ENCODE results near the gene SLFN12L. TPM values are rescaled to one million over a fixed set of nuclear protein-coding genes. Genes with fewer than 3 reads are reported as not detected.
A peak's percentile ranks its signal among the peaks of the same experiment; 100 is the strongest.
"Not testable (repeated sequence)": the region's sequence is repeated elsewhere in the genome, so short reads cannot be mapped to it uniquely, and the experiment has no call there.

The SLFN12L gene
- polyA plus RNA-seq, result 1.9 TPM

DNA sequence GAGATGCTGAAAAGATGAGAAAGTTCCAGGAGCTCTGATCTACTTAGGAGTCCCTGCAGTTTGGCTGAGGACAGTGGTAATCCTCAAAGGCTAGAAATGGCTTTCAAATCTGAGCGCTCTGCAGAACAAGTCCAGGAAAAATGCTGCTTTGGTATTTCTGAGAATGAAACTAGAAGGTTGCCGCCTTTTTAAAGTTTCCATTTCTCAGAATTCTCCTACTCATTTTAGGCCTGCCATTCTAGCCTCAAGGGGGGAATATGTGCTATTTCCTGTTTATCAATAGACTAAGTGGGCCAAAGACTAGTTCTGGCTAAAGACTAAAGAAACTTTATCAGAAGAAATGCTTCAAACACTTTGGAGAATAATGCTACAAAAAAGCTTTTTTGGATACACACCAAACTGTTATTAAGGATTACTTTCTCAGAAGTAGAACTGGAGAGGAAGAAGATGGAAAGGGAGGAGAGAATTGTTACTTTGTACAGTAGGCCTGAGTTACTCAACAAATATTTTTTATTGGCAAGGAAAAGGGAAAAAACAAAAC, at the start of gene SLFN12L:
TSS of gene SLFN12L (minus strand) at position 78 of the 541 bp plus-strand sequence. CDS start 15,314 bp downstream, outside the sequence.
- Mint-ChIP-seq H3K27ac (peak within 1 kb of the TSS; percentile 65 to 84 (median 75)), H3K36me3 (peaks cover 3% of the 10 kb centered on the region), H3K4me1 (peaks cover 33 to 47% (median 35%) of the 10 kb centered on the region in 3 donors), H3K4me3 (peak within 1 kb of the TSS; percentile 54 to 91 (median 83)), H3K9me3 (no peaks in the 10 kb centered on the region), H3K27me3 (no peaks in the 10 kb centered on the region)

DNA sequence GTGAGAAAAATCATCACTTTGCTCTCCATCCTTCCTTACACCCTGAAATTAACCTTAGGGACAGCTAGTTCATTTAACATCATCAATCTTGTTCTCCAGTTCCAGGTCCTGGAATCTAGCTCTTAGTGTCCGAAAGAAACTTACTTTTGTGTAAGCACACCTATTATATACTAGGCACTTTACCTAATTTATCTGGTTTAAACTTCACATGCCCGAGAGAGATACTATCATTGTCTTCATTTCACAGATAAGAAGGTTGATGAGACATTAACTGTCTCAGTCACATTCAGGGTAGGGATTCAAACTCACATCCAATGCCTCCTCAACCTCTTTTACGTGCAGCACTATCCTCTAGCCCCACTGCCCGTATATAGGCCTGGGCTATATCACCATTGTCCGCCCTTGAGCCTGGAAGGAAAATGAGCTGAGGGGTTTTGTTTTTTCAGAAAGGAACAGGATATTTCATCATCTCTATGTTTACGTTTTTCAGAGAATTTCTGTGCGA, 49.1 kb upstream of the SLFN12L start:
- H3K27me3 Mint-ChIP-seq, result peaks cover 2% of the 10 kb centered on the region
- peaks cover 15 to 29% (median 27%) of the 10 kb centered on the region in 3 donors for H3K4me1 Mint-ChIP-seq
- H3K27ac Mint-ChIP-seq, result peak overlapping the region; percentile 83 to 98 (median 98)
- peaks cover 6% of the 10 kb centered on the region for H3K36me3 Mint-ChIP-seq
- no peaks in the 10 kb centered on the region for H3K9me3 Mint-ChIP-seq
- peak overlapping the region; percentile 89 to 99 (median 98) for H3K4me3 Mint-ChIP-seq

- Mint-ChIP-seq H3K27ac (peak overlapping the region in 1 of 3 donors; percentile 15), H3K9me3 (no peaks in the 10 kb centered on the region), H3K36me3 (peaks cover 6% of the 10 kb centered on the region), H3K27me3 (peaks cover 2% of the 10 kb centered on the region), H3K4me3 (peak overlapping the region in 1 of 4 donors; percentile 7), H3K4me1 (peaks cover 13 to 25% (median 15%) of the 10 kb centered on the region in 3 donors)
These were observed 46.6 kb upstream of the SLFN12L start for GRCh38 chr17:35584061-35584460.

- Mint-ChIP-seq H3K9me3 (no peaks in the 10 kb centered on the region), H3K27ac (peak overlapping the region; percentile 98 to 99 (median 98)), H3K36me3 (peaks cover 5% of the 10 kb centered on the region), H3K4me1 (peaks cover 16 to 20% (median 19%) of the 10 kb centered on the region in 3 donors), H3K27me3 (peaks cover 2% of the 10 kb centered on the region), H3K4me3 (peak overlapping the region; percentile 93 to 100 (median 100))
These were observed 41.5 kb upstream of the SLFN12L start for GRCh38 chr17:35578929-35579432.

DNA sequence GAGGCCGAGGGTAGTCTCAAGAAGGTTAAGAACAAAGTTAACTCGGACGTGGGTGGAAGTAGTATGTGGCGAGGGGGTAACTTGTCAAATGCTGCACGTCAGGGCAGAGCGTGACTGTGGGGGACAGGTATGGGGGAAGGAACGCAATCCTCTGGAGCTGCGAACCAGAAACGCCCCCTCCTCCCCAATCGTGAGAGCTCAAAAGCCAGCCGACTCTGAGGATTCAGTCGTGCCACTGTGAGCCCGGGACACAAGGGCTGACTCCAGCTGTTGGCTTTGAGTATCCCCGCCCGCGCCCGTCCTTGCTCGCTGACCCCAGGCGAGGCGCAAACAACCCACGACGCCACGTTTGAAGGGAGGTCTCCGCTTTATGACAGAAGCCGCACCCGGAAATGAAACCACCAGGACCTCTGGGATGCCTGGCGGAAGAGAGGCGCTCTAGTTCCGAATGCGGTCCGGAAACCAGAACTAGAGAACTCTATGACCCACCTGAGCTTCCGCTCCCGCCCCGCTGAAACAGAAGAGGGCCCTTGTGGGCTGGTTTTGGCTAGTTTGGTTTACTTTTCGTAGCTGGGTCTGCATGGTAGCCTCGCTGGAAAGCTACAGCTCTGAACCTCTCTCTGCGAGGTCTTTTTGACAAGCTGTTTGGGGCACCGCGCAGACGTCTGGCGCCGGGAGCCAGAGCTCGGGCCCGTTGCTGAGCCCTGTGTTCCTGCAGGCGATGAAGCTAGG, 40.9 kb upstream of the SLFN12L start, which contains the start of gene PEX12:
TSS of gene PEX12 (minus strand) at position 375 of the 732 bp plus-strand sequence. CDS start 550 bp downstream, outside the sequence.
- Mint-ChIP-seq H3K27ac (peak within 1 kb of the TSS; percentile 98 to 99 (median 98)), H3K36me3 (peaks cover 5% of the 10 kb centered on the region), H3K9me3 (no peaks in the 10 kb centered on the region), H3K4me3 (peak within 1 kb of the TSS; percentile 93 to 100 (median 100)), H3K4me1 (peaks cover 16 to 20% (median 19%) of the 10 kb centered on the region in 3 donors), H3K27me3 (peaks cover under 1% of the 10 kb centered on the region)

DNA sequence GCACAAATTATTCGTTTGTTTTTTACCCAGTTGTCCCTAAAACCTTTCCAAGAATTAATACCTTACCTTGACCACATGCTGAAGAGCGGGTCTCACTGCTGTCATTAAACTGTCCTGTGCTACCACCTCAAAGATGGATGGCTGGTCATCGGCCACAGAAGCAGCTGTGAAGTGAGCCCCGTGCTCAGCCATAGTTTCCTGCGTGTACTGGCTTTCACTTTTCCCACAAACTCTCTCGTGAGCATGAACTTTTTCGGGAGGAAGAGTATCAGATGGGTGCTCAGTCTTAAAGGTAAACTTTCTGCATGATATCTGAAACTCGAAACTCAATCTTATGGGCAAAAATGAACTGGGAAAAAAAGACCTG, 40.3 kb upstream of the SLFN12L start:
- H3K27ac Mint-ChIP-seq, result peak overlapping the region; percentile 98 to 99 (median 98)
- no peaks in the 10 kb centered on the region for H3K9me3 Mint-ChIP-seq
- peak overlapping the region; percentile 93 to 100 (median 100) for H3K4me3 Mint-ChIP-seq
- peaks cover 16 to 20% (median 19%) of the 10 kb centered on the region in 3 donors for H3K4me1 Mint-ChIP-seq
- no peaks in the 10 kb centered on the region for H3K27me3 Mint-ChIP-seq
- peaks cover 4% of the 10 kb centered on the region for H3K36me3 Mint-ChIP-seq

DNA sequence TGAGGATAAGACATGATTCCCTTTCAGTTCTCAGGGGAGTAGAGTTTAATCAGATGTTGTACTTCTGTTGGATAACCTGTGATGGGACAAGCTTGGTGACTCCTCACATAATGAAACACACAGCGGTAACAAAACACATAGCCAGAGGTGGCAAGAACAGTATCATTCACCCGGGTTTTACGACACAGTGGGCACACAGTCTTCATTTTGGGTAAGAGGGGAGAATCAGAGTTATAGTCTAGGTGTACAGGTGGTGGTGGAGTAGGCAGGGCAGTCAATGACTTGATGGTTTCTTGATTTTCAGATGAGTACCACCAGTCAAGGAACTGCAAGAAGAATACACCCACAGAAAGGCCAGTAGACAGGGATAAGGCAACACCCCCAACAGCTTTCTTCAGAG, 38.3 kb upstream of the SLFN12L start:
- peaks cover 16 to 22% (median 20%) of the 10 kb centered on the region in 3 donors for H3K4me1 Mint-ChIP-seq
- H3K27me3 Mint-ChIP-seq, result no peaks in the 10 kb centered on the region
- peaks cover 3% of the 10 kb centered on the region for H3K36me3 Mint-ChIP-seq
- H3K4me3 Mint-ChIP-seq, result peak overlapping the region in 1 of 4 donors; percentile 100
- H3K27ac Mint-ChIP-seq, result peak overlapping the region in 1 of 3 donors; percentile 36
- H3K9me3 Mint-ChIP-seq, result no peaks in the 10 kb centered on the region

- Mint-ChIP-seq H3K27ac (peak overlapping the region in 1 of 3 donors; percentile 39), H3K36me3 (peaks cover 1% of the 10 kb centered on the region), H3K9me3 (no peaks in the 10 kb centered on the region), H3K4me3 (peak overlapping the region; percentile 27 to 74 (median 56)), H3K27me3 (no peaks in the 10 kb centered on the region), H3K4me1 (peaks cover 13 to 17% (median 15%) of the 10 kb centered on the region in 3 donors)
These were observed 31.9 kb upstream of the SLFN12L start for GRCh38 chr17:35569405-35569804.

DNA sequence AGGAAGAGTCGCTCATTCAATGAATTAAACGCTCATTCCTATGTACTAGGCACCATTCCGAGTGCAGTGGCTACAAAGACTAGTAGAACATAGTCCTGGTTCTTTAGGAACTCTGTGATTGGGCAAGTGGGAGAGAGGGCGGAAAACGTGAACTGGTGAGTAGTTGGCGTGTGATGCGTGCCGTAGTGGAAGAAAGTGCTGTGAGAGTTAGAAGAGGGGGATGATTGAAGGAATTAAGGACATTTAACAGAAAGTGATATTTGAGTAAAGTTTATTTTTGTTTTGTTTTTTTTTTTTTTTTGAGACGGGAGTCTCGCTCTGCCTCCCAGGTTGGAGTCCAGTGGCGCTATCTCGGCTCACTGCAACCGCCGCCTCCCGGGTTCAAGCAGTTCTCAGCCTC, 31.1 kb upstream of the SLFN12L start:
- Mint-ChIP-seq H3K4me3 (peak overlapping the region; percentile 95 to 99 (median 97)), H3K4me1 (peaks cover 13 to 17% (median 15%) of the 10 kb centered on the region in 3 donors), H3K9me3 (no peaks in the 10 kb centered on the region), H3K27ac (peak overlapping the region; percentile 72 to 99 (median 97)), H3K36me3 (peaks cover 1% of the 10 kb centered on the region), H3K27me3 (peaks cover 2% of the 10 kb centered on the region)

DNA sequence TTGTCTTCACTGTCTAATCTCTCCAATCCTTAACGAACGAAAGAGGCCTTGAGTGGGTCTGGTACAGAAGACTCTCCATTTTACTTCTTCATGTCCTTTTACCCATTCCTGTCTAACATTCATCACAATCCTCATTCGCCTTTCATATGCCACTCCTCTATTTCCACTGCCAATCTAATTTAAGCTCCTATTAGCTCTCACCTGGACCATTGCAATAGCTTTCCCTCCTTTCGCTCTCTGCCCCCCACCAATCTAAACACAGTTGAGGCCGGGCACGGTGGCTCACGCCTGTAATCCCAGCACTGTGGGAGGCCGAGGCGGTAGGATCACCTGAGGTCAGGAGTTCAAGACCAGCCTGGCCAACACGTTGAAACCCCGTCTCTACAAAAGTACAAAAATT, 29.5 kb upstream of the SLFN12L start:
- Mint-ChIP-seq H3K4me1 (peaks cover 13 to 17% (median 15%) of the 10 kb centered on the region in 3 donors), H3K27ac (peak overlapping the region in 1 of 3 donors; percentile 55), H3K4me3 (peak overlapping the region; percentile 73 to 98 (median 86)), H3K9me3 (no peaks in the 10 kb centered on the region), H3K36me3 (peaks cover 1% of the 10 kb centered on the region), H3K27me3 (peaks cover 2% of the 10 kb centered on the region)

DNA sequence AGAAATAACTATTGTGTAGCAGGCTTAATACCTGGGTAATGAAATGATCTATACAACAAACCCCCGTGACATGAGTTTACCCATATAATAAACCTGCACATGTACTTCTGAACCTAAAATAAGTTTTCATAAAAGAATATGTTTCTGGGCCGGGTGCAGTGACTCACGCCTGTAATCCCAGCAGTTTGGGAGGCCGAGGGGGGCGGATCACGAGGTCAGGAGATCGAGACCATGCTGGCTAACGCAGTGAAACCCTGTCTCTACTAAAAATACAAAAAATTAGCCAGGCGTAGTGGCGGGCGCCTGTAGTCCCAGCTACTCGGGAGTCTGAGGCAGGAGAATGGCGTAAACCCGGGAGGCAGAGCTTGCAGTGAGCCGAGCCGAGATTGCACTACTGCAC, 25.7 kb upstream of the SLFN12L start:
- H3K36me3 Mint-ChIP-seq, H3K9me3 Mint-ChIP-seq, H3K27ac Mint-ChIP-seq, H3K4me1 Mint-ChIP-seq, H3K4me3 Mint-ChIP-seq: not testable (repeated sequence)
- H3K27me3 Mint-ChIP-seq, result peaks cover 15% of the 10 kb centered on the region

DNA sequence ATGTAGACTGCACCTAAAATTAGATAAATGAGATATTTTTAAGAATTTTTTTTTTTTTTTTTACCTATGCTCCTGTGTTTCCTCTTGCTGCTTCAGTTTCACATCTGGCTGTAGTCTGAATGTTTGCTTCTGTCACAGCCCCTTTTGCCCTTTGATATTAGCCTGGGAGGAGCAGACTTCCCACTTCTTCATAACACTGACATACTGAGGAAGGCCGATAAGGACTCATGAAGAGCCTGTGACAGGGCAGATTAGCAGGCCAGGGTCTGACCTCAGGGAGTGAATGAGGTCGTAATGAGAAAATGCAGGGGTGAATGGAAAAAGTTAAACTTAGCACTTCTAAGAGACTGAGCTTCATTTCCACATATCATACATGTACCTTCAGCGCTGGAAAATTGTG, 23.2 kb upstream of the SLFN12L start, which contains the start of gene SLFN14:
TSS of gene SLFN14 (minus strand) at position 117 of the 400 bp plus-strand sequence. CDS start 2,757 bp downstream, outside the sequence.
- no peak within 1 kb of the TSS for H3K27ac Mint-ChIP-seq
- H3K27me3 Mint-ChIP-seq, result peaks cover 24% of the 10 kb centered on the region
- H3K4me3 Mint-ChIP-seq, result no peak within 1 kb of the TSS
- no peaks in the 10 kb centered on the region for H3K4me1 Mint-ChIP-seq
- H3K9me3 Mint-ChIP-seq, result no peaks in the 10 kb centered on the region
- H3K36me3 Mint-ChIP-seq, result no peaks in the 10 kb centered on the region

DNA sequence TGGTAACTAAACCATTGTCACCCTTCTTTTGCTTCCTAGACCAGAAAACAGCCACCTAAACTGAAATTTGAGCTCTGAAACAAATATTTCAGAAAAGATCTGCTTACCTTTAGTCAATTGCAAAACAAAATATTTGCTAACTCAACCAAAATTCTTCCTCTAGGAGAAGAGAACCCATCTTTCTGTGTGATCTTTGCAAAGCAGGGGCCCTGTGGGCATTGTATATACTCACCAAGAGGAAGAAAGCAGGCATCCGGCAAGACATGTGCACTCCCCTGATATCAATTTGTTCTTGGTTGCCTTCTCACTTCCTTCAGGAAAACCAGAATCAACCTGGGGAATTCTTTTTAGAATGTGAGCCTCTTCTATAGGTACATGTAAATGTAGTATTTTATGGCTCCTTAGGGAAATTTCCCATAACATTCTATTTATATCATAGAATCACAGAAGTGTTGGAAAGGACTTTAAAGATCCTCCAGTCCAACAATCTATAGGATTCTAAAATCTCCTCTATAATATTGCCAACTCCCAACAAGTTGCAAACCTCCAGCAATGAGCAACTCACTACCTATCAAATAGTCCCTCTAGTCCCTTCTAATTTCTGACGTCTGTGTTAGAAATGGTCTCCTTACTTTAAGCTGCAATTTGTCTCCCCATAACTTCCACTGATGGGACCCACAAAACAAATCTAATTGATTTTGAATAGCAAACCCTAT, 22.2 kb upstream of the SLFN12L start:
- Mint-ChIP-seq H3K27me3 (peaks cover 24% of the 10 kb centered on the region), H3K9me3 (no peaks in the 10 kb centered on the region), H3K36me3 (no peaks in the 10 kb centered on the region), H3K4me1 (no peaks in the 10 kb centered on the region), H3K27ac (no peak overlapping the region), H3K4me3 (no peak overlapping the region)

DNA sequence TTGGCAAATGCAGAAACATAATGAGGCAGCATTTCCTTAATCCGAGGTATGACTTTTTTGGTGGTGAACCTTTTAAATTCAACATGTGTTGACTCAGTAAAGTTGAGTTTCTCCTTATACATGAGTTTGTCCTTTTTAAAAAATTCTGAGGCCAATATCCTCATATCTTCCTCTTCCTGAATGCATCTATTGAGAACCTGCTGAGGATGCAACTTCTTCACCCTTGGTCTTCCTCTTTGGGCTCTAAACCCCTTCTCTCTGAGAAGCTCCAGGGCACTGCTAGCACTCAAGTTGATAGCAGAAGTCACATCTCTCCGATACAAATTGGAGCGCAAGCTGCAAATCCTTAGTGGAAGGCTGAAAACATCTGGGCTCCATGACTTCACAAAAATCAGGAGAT, 19.9 kb upstream of the SLFN12L start:
- Mint-ChIP-seq H3K27me3 (peaks cover 23% of the 10 kb centered on the region), H3K9me3 (no peaks in the 10 kb centered on the region), H3K27ac (no peak overlapping the region), H3K4me3 (no peak overlapping the region), H3K36me3 (no peaks in the 10 kb centered on the region), H3K4me1 (no peaks in the 10 kb centered on the region)

Measured in IgD-negative memory B cell (primary cell).